GM21619 (cell line): ENCODE measurements around the gene CYGB.

Experiments used
- ATAC-seq: cut with Tn5 transposase; IDR thresholded peaks from one replicate; pipeline ENCODE4 v1.9.1; 2021; ENCODE audit not compliant: unreplicated experiment

CYGB gene

DNA sequence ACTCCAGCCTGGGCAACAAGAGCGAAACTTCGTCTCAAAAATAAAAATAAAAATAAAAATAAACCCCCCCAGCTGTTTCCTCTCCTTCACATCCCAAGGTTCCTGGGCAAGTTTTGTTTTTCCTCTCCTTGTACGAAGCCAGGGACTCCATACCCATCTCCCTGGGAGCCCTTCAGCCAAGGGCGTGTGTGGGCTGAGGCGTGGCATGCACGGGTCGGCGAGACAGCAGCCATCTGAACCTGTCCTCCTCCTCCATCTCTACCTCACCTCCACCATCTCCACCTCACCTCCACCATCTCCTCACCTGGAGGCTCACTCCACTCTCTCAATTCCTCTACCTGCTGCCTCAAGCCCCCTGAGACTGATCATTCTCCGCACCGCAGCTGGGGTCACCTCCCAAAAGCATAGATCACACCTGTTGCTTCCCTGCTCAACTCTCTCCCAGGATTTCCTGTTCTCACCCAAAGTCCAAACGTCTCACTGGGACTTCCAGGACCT is 53.2 kb downstream of the CYGB start:
- no peak for ATAC-seq

DNA sequence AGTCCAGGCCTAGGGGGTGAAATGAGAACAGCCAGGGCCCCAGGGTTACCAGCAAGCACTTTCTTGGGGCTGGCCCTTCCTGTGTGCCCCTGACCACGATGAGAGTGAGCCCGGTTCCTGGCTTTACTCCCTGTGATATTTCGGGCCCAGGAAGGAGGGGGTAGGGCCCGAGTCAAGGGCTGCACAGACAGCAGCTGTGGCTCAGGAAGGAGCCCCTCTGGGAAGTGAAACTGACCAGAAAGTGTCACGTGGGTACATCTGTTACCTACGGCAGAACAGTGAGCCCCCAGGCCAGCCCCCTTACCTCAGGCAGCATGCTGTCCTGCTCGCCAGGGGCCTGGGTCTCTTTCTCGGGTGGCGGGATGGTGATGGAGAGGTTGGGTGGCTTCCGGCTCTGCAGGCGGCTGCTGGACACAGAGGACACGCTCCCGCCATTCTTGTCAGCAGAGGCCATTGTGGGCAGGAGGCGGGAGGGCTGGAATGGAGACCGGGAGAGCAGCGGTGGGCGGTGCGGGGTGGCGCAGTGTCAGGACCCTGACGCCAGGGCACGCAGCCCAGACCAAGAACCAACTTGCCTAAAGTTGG is 56.3 kb downstream of the CYGB start:
- ATAC-seq: peak; percentile 63

DNA sequence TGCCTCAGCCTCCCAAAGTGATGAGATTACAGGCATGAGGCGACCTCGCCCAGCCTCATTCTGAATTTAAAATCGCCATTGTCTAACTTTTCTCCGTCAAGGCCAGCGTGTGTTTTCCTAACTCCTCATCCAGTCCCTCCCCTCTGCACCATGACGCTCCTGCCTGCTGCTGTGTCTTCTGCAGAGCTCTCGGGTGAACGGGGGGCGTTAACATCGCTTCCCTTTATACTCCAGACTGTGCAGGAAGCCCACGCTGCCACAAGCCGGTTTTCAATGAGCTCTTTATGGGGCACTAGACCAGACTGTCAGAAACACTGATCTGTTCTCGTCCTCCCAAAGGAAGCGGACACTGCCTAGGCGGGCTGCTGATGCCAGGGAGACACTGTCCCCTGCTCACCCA is 56.9 kb downstream of the CYGB start:
- no peak for ATAC-seq

DNA sequence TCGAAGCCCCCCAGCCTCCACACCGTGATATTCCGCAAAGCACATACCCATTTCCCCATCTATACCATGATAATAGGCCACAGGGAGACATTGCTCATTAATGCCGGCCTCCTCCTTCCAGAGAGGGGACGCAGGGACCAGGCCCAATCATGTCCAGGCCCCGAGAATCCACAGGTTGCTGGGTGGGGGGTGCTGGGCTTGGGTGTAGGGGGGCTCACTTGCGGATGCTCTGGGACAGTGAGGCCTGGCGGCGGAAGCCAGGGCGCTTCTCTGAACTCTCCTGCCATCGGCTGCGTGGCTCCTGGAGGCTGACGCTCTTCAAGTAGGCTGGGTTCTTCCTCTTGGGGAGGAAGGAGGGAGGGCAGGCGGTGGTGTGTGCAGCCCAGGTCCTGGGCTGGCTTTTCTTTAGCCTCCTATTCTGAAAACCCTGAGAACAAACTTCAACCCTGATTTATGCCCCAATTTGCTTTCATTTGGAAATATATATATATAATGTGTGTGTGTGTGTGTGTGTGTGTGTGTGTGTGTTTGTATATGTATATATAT is 57.9 kb downstream of the CYGB start:
- ATAC-seq: no peak

DNA sequence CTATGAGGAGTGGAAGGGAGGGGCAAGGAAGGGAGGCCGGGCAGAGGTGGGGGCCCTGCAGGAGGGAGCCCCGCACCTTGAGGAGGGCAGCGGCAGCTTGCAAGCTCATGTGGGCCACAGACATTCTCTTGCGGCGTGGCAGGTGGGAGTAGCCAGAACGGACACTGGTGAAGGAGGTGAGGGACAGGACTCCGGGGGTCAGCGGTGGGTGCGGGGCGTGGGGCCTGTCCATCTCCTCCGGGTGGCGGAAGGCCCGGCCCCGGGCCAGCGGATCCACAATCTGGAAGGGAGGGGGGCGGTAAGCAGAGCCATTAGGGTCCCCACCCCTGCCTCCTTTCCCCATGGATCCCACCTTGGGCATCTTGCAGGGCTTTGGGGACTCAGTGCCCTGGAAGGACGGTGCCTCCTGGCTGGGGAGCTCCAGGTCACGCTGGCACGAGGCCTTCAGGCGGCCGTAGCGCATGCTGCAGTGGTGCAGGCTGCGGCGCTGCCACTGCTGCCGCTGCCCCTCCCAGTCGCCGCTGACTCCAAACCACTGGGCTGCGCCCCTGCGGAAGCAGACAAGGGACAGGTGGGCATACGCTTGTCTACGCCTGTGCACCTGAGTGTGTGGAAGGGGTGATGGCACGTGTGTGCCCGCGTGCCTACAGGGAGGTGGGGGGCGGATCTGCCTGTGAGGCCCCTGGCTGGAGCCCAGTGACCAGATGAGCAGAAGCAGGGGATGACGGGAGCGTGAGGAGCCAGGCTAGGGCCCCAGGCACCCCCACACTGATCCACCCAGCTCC is 58.6 kb downstream of the CYGB start:
- ATAC-seq: no peak

DNA sequence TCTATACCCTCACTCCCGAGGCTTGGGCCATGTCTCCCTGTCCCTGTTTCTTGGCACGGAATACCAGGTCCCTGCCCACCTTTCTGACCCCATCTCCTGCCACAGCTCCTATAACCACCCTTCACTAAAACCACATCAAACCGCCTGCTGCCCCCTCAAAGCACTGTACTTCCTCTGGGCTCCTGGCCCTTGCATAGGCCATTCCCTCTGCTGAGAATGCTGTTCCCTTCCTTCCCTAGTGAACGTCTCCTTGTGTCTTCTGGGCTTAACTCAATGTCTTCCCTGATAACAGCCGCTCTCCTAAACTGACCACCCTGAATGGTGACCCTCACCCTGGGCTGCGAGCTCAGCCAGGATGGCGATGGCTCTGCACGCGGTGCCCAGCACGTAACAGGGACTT is 59.4 kb downstream of the CYGB start:
- ATAC-seq: no peak

DNA sequence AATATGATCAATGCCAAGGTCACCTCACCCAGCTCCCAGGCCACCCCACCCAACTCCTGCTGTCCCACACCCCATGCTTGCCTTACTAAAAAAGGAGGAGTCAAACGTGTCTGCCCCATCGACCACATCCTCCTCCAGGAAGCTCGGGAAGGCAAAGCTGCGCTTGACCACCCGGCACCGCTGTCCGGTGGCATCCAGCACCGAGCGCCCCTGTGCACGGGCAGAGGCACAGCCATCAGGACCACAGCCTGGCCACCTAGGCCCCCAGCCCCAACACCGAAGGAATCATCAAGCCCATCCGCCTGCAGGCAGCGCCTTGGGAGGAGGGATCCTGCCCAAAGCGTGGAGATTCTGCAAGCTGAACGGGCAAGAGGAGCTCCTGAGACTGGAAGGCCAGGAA is 59.9 kb downstream of the CYGB start:
- ATAC-seq: no peak
